Right renal cortex interstitium (tissue), 3 donors: ENCODE results near the gene MUC15. TPM values are rescaled to one million over a fixed set of nuclear protein-coding genes. Genes with fewer than 3 reads are reported as not detected.
"Not testable (repeated sequence)": the region's sequence is repeated elsewhere in the genome, so short reads cannot be mapped to it uniquely, and the experiment has no call there.

Source experiments
- DNase-seq, 3 donors: peaks; one replicate each; pipeline ENCODE4 v3.0.0-alpha.2; 2013; ENCODE audit warnings: low read depth in 3 of 3, low spot score in 2 of 3
- polyA plus RNA-seq, 3 donors: library from polyadenylated mRNA; unstranded; fragments of 120-200 nt; gene quantifications; one replicate each; pipeline ENCODE4 v1.2.1, GENCODE V29; 2013; ENCODE audit not compliant: insufficient read length in 3 of 3

The MUC15 gene, protein sequence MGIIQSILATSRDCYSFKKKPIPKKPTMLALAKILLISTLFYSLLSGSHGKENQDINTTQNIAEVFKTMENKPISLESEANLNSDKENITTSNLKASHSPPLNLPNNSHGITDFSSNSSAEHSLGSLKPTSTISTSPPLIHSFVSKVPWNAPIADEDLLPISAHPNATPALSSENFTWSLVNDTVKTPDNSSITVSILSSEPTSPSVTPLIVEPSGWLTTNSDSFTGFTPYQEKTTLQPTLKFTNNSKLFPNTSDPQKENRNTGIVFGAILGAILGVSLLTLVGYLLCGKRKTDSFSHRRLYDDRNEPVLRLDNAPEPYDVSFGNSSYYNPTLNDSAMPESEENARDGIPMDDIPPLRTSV
- 1 to 10 TPM; 2.3 to 4.4 (median 3.7) TPM for polyA plus RNA-seq

DNA sequence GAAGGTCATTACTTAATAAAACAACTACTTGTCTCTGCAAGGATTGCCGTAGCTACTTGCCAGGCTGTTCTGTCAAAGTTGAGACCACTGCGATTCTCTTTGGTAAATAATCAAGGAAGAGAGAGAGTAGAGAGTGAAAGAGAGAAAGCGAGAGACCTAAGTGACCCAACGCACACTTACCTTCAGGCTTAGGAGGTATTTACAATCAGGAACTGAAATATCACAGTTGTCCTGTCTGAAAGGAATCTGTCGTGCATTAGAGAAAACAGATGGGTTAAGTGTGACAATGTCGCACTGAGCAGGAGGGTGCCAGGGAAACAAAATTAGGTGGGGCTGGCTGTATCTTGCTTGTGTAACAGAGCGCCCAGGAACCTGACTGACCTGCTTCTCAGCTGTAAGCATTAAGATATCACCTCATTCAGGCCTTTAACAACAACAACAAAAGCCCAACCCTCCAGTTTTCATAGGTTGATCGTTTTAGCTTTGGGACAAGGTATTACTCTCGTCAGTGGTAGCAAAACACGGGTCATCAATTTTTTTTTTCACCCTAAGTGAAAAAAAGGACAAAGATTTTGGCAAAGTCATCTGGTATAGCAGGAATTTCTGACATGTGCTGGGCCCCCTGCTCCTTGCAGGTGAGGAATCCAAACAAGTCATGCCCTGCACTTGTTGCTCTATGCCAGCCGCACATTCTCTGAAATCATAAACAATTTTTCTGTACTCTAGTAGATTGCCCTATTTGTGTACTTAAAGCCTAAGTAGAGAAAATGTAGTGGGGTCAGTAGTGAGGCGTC is at the start of gene MUC15:
TSS of gene MUC15 (minus strand) at position 403 of the 794 bp plus-strand sequence. CDS start 5,169 bp downstream, outside the sequence.
- DNase-seq, result no peak

DNA sequence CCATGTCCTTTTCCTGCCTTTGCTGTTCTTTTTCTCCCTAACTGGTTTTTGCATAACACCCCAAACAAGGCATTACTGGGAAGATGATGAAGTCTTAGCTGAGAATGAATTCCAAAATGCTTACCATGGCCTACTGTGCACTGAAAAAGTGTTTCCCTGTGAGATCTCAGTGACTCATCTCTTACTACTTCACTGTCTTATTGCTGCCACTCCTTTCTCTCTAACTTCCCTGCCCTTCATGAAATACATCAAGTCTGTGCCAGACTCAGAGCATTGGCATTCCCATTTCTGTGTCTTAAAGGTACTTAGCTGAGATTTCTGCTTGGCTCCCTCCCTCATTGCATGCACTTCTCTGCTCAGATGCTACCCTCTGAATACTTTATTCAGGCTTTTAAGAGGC is 49.1 kb upstream of the MUC15 start:
- DNase-seq, result no peak

DNA sequence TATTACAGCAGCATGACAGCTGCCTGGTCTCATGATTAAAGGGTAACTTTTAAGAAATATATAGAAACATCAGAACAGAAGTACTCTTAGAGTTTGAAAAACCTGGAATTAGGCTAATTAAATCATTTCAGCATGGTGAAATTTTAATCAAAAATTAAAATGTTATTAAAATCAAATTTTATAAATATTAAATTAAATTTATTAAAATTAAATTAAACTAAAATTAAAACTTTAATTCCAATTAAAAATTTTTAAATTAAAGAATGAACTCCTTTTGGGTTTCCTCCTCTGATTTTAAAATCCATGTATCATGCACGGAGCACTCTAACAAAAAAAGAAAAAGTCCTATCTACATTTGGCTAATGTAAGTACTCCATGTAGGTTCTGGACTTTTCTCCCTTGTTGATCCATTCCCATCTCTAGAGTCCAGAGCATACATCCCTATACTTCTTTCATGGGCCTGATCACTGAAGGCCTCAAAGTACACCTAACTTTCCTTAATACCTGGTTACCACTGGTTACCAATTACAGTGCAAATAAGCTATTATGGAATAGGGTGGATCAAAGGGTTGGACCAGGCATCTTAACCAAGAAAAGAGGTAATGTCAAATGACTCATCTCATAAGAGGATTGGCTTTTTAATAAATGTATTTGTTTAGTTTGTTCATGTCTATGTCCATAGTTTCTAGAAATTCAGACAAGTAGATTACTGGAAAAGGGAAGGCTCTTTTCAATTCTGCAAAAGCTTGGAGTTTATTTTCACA is 48.4 kb upstream of the MUC15 start:
- no peak for DNase-seq

DNA sequence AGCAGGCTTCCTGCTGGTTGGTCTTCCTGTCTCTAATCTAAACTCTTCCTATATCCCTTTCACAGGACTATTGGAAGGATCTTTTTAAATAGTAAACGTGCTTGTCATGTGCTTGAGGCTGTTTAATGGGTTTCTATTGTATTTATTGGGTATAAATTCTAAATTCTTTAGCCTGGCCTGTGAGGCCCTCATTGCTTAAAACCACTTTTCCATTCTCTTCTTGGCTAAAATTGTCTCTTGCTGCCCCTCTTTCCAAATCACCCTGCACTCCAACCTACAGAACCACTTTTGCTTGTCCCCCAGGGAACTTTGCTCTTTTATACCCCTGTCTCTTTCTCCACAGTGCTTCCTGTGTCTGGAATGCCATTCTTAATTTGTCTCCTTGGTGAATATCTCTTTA is 46.4 kb upstream of the MUC15 start:
- no peak for DNase-seq

DNA sequence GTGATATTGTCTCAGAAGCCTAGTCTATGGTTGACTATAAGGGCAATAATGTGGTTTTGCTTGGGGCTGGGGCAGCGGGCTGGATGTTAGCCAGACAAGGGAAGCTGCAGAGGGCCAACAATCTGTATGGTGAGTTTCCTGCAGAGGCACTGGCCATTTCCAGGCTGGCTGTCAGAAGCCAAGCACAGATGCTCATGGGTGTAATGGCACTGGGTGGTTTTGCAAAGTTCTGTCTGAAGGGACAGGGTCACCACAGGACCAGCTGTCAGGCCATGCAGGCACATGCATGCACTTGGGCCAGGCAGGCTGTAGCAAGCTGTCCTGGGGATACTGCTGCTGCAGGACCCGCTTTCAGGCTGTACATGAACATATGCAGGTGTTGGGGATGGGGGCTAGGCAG is 41.7 kb upstream of the MUC15 start:
- no peak for DNase-seq

DNA sequence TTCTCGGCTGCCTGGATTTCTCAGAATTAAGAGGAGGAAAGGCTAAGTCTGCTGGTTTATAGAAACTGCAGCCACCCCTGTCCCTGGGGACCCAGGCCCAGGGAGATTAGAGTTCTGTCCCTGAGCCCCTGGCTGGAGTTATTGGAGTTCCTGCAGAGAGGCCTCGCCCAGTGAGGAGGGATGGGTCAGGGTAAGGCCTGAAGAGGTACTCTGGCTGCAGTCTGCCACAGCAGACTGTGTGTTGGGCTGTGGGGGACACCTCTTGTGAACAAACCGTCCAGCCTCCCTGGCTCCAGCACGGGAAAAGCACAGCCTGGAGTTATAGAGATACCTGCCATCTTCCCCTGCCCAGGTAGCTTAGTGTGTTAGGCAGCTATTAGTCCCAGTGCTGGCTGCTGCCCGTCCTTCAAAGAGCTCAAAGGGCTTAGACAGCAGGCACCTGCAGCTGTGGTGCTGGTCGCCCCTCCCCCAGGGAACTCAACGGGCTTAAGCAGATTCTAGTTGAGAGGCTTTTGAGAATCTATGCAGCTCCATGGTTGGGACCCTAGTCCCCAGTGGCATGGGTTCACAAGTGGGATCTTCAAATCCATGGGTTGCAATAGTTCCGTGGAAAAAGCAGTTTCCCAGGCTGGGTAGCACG is 36.6 kb upstream of the MUC15 start:
- no peak for DNase-seq

DNA sequence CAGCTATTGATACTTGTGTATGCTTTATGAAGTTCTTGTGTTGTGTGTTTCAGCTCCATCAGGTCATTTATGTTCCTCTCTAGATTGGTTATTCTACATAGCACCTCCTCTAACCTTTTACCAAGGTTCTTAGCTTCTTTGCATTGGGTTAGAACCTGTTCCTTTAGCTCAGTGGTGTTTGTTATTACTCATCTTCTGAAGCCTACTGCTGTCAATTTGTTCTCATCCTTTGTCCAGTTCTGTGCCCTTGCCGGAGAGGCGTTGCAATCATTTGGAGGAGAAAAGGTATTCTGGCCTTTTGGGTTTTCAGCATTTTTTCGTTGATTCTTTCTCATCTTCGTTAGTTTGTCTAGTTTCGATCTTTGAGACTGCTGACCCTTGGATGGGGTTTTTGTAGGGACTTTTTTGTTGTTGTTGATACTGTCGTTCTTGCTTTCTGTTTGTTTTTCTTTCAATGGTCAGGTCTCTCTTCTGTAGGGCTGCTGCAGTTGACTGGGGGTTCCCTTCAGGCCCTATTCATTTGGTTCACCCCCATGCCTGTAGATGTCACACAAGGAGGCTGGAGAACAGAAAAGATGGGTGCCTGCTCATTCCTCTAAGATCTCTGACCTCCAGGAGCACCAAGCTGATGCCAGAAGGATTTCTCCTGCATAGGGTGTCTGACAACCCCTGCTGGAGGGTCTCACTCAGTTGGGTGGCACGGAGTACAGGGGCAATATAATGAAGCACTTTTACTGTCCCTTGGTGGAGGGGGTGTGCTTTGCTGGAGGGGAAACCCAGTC is 35.9 kb upstream of the MUC15 start:
- DNase-seq, result no peak

DNA sequence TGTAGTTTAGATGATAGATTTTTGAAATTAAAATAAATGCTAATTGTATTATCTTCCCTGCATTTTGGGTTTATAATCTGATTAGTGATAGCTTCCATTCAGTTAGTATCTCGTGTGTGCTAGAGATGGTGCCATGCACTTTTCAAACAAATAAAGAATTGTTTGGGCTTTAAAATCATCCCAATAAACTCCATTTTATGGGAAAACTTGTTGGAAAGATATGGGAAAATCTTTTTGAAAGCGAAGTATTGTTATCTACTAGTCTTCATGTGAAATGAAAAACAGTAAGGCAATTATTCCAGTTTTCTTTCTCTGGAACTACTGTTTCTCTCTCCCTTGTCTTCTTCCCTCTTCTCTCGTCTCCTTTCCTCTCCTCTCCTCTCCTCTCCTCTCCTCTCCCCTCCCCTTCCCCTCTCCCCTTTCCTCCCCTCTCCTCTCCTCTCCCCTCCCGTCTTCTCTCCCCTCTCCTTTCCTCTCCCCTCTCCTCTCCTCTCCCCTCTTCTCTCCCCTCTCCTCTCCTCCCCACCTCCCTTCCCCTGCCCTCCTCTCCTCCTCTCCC is 27.9 kb upstream of the MUC15 start:
- DNase-seq, result no peak

DNA sequence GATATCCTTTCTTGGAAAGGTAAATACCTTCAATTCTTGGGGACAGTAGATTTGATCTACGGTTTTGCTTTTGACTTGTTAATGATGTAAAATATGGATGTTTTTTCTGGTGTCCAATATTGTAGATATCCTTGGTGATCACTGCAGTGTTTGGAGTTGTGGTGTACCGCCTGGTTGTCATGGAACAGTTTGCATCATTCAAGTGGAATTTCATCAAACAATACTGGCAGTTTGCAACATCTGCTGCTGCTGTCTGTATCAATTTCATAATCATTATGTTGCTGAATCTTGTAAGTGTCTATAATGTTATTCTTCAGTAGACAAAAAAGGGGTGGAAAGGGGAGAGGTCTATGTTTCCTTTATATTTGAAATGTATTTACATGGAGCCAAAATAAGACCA is 27.4 kb upstream of the MUC15 start:
- no peak for DNase-seq

DNA sequence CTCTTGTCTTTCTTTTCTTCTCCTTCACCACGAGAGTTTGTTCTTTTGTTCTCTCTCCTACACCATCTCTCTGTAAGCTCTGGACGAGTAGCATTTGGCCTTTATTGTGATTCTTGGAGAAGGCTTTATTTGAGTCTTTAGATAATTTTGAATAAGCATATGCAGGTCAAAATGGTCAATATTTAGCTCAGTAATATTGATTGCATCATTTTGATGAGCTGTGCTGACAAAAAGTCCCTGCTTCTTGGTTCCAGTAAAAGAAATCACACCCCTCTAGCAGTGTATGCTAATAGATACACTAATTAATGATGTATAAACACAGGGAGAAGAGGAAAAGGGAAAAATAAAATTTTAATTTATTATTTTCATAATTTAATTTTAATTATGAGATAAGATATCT is 25.8 kb upstream of the MUC15 start:
- DNase-seq, result no peak

DNA sequence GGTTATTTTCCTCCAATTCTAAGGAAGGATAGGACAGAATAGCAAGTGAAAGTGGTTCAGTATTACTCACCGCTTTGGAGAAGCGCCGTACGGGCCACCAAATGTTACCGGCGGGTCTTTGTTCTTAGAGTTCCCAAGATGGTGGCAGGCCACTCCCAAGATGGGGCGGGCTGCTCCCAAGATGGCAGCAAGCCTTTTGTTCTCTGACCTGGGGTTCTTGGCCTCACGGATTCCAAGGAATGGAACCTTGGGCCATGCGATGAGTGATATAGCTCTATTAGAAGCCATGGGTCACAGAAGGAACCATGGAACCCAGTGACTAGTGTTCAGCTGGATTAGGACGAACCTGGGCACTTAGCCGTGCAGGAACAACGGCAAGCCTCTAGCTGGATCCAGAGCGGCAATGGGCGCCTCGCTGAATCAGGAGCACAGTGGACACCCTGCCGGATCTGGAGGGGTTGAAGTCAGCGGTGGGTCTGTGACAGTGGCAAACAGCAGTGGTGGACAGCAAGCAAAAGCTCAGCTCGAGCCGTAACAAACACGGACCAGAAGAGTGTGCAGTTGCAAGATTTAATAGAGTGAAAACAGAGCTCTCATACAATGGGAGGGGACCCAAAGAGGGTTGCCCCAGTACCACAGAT is 25.1 kb upstream of the MUC15 start:
- DNase-seq, result not testable (repeated sequence)

DNA sequence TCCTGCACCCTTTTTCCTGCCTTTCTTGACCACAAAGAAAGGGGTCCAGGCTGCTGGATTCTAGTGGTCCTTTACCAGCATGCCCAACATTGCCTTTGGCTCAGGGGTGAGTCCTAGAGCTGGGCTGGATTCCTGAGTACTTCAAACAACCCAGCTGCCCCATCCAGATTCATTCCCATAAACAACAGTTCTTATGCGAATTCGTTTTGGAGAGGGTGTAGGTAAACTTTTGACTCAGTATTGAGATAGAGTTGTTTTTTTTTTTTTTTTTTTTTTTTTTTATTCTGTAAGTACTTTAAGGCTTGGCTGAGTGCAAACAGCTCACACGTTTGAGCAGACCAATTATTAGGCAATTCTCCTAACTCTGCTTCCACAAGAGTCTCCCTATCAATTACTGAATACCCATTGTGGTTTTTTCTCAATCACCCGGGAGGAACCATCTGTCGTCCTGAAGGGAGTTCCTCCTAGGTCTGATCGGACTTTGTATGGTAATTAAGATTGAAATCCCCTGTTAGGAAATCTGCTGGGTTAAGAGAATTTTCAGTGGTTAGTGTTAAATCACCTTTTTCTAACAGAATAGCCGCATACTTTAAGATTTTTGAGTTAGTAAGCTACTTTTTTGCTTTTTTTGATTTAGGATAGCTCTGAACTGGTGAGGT is 23.3 kb upstream of the MUC15 start:
- DNase-seq, result not testable (repeated sequence)

DNA sequence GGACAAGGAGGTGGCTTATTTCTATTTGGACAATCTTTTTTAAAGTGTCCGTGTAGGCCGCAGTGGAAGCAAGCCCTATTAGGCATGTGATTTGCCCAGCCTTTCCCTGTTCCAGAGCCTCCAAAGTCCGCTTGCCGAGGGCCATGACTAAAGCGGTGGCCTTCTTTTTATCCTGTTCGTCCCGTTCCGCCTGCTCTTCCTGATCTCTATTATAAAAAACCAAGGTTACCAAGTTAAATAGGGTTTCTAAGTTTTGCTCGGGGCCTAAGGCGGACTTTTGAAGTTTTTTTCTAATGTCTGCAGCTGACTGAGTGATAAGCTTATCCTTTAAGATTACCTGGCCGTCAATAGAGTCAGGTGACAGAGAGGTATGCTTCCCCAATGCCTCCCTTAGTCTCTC is 21.6 kb upstream of the MUC15 start:
- DNase-seq, result no peak

DNA sequence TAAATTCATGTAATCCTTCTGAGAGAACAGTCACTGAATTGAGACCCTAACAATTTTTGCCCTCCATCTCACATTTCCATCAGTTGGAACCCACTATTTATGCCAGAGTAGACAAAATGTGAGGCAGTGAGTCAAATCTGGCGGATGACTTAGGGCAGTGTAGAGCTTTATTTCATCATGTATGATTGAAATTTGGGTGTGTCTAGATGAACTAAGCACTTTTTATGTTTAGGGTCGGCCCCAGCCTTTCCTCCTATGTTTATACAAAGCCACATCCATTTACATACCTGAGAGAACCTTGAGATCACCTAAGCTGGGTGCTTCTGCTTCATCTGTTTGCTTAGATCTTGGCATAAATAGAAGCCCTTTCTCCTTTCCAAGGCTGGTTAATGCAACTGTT is 15.0 kb upstream of the MUC15 start:
- no peak for DNase-seq

DNA sequence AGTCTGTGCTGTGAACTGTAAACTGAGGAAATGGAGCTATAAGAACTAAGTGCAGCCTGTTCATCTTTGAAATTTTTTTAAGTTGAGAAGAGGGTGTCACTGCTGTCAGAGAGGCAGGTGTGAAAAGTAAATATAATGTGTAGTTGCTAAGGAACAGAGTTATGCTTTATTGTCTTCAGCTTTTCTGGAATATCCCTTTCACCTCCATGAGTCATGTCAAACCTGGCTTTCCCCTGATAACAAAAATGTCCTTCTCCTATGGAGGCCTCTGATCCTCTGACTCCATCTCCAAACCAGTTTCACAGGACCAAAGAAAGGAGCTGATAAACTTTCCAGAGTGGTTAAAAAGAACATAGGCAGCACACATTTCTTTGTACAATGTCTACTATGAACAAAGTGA is 12.8 kb upstream of the MUC15 start:
- no peak for DNase-seq

DNA sequence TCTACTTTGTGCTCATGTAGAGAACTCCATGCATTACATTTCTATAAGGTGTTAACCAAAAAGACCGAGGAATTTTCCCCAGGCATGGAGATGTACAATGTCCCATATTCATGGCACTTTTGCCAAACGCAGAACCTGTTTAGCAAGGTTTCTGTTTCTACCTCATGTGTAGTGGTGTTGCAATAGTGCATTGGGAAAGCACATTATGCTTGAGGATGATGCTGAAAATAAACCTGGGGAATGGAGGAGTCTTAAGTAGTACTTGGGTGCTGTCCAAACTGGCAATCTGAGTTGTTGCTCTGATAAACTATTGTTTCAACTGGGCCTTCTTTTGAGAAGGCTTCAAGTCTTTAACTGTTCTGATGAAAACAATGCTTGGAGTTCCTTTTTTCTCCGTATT is 11.5 kb upstream of the MUC15 start:
- DNase-seq, result no peak

DNA sequence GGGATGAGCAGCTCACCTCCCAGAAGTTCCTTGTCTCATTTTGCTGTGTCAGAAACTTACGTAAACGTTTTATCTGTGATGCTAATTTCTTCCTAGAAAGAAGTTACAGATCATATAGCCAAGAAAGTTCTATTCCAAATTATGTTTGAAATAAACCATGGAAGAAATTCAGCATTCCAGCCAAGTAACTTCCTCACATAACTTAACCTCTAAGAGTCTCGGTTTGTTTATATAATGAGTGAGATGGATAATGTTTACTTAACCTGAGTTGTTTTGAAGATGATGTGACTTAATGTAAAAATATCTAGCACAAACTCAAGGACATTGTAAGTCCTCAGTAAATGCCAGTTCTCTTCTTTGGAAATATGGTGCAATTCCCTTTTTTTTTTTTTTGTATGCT is 8.9 kb upstream of the MUC15 start:
- no peak for DNase-seq

DNA sequence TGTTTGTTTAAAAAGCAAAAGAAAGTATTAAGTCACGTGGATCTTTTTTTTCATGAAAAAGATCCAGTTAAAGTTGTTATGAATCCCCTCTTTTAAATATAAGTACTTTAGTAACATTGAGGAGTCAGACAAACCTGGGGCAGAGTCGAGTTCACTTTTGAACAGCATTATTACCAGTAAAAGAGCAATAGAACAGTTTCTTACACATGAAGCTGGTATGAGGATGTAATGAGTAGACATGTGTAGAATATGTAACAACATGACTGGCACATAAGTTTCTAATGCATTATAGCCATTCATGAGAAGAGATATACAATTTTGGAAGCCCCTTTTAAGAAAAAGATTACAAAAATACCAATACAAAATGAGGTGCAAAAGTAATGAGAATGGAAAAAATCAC is 7.6 kb upstream of the MUC15 start:
- no peak for DNase-seq
